K562 (cell line): Measurements from ENCODE around the gene SPAG9. TPM values are rescaled to one million over a fixed set of nuclear protein-coding genes. Genes with fewer than 3 reads are reported as not detected.

Experiments
- ATAC-seq: fragments of 200-7000 bp; cut with Tn5 transposase; 3 replicates; pipeline ENCODE4 v1.9.1; 2020; ENCODE audit warnings: moderate library complexity
- BruUV-seq: library from RNA; stranded (reverse); fragments of 400-500 nt; replicated peaks from 2 replicates; lab custom pipeline; 2021; lab: Mats Ljungman, UMichigan
- CTCF ChIA-PET: fragments of 300-600 bp; formaldehyde crosslinking; extraction: SDS; loops from one replicate; lab custom pipeline; 2021; ENCODE audit warnings: low intra/inter-chr PET ratio; lab: Yijun Ruan, JAX
- POLR2A ChIA-PET: fragments of 300-600, 350-650 bp; sonication (Branson Sonifier 250); formaldehyde crosslinking; extraction: SDS; loops from one replicate; lab custom pipeline; 2021; ENCODE audit warnings: antibody characterized with exemption, inconsistent platforms; lab: Yijun Ruan, JAX
- DNase-seq, 4 experiments: peaks; one replicate each; pipeline versions ENCODE4 v3.0.0 to v3.0.0-alpha.2; 2011 to 2018; ENCODE audit warnings: low spot score in 3 of 4, mixed read lengths in 3 of 4; ENCODE audit errors: extremely low read depth in 1 of 4
- FAIRE-seq: peaks from 2 replicates; lab custom pipeline; 2011; peaks lifted over from hg19 to GRCh38; lab: Jason Lieb, UNC
- H2AFZ ChIP-seq: 2 replicates; pipeline ENCODE4 v1.6.0; 2011; ENCODE audit warnings: low read depth, low read length, control low read depth, inconsistent platforms
- H3K27ac ChIP-seq: fragments of 200-600 bp; 3 replicates; pipeline ENCODE4 v1.8.0; 2011; ENCODE audit warnings: low read depth, mild to moderate bottlenecking, control low read depth, inconsistent platforms, low read length, moderate library complexity, mixed read lengths; ENCODE audit errors: extremely low read depth
- H3K27me3 ChIP-seq, 2 experiments: fragments of 300-600 bp in 1 of 2; 2 replicates in 1 of 2; 3 replicates in 1 of 2; pipeline versions ENCODE4 v1.6.0 to v1.8.0; 2011; ENCODE audit warnings: inconsistent platforms in 2 of 2, low read length in 2 of 2, mild to moderate bottlenecking in 1 of 2, mixed read lengths in 1 of 2, moderate library complexity in 1 of 2; ENCODE audit not compliant: control insufficient read depth in 2 of 2, insufficient read depth in 2 of 2
- H3K36me3 ChIP-seq: fragments of 300-600 bp; 3 replicates; pipeline ENCODE4 v1.8.0; 2011; ENCODE audit warnings: mild to moderate bottlenecking, low read length, inconsistent platforms; ENCODE audit not compliant: control insufficient read depth, insufficient read depth
- H3K4me1 ChIP-seq, 2 experiments: fragments of 200-600 bp in 1 of 2; replicated peaks in 1 of 2; 2 replicates in 1 of 2; 3 replicates in 1 of 2; pipeline versions ENCODE4 v1.5.1 to v1.8.0; 2011; ENCODE audit warnings: inconsistent platforms in 2 of 2, low read length in 2 of 2, mild to moderate bottlenecking in 1 of 2, mixed read lengths in 1 of 2, moderate library complexity in 1 of 2; ENCODE audit not compliant: control insufficient read depth in 2 of 2, insufficient read depth in 2 of 2
- H3K4me2 ChIP-seq: 2 replicates; pipeline ENCODE4 v1.6.1; 2011; ENCODE audit warnings: low read length, control low read depth, inconsistent platforms, mixed read lengths; ENCODE audit not compliant: insufficient read depth
- H3K4me3 ChIP-seq: fragments of 200-600 bp; sonication (generic), shearing (Covaris generic); 2 replicates; pipeline ENCODE4 v1.5.1; 2016; ENCODE audit warnings: control low read depth, inconsistent platforms
- H3K79me2 ChIP-seq: fragments of 200-600 bp; 3 replicates; pipeline ENCODE4 v1.8.0; 2011; ENCODE audit warnings: low read length, inconsistent platforms; ENCODE audit not compliant: control insufficient read depth, insufficient read depth
- H3K9ac ChIP-seq, 2 experiments: 2 replicates each; pipeline versions ENCODE4 v1.6.0 to v1.6.1; 2011; ENCODE audit warnings: low read depth in 2 of 2, low read length in 2 of 2, control low read depth in 1 of 2, inconsistent platforms in 1 of 2, mild to moderate bottlenecking in 1 of 2, mixed read lengths in 1 of 2; ENCODE audit not compliant: insufficient read depth in 1 of 2
- H3K9me1 ChIP-seq: one replicate; pipeline ENCODE4 v1.6.0; 2011; ENCODE audit warnings: inconsistent platforms, mild to moderate bottlenecking, low read length, moderate library complexity; ENCODE audit not compliant: control insufficient read depth, insufficient read depth
- H3K9me3 ChIP-seq: replicated peaks from 2 replicates; pipeline ENCODE4 v1.5.1; 2011; ENCODE audit warnings: low read depth, low read length, inconsistent platforms; ENCODE audit not compliant: control insufficient read depth, insufficient read depth
- H4K20me1 ChIP-seq: replicated peaks from 2 replicates; pipeline ENCODE4 v1.6.1; 2011; ENCODE audit warnings: low read length, inconsistent platforms, mixed read lengths; ENCODE audit not compliant: control insufficient read depth, insufficient read depth
- CEBPB ChIP-seq: fragments of 450-650 bp; IDR thresholded peaks from 2 replicates; pipeline ENCODE4 v1.6.1; 2016; ENCODE audit warnings: missing genetic modification characterization, missing compliant biosample characterization
- CREB3L1 ChIP-seq: fragments of 450-650 bp; IDR thresholded peaks from 2 replicates; pipeline ENCODE4 v1.6.1; 2014; ENCODE audit warnings: low read depth, mild to moderate bottlenecking, moderate library complexity, borderline replicate concordance
- DACH1 ChIP-seq: fragments of 450-650 bp; IDR thresholded peaks from 2 replicates; pipeline ENCODE4 v1.6.1; 2018; ENCODE audit not compliant: partially characterized antibody
- E2F4 ChIP-seq: sonication (generic); formaldehyde crosslinking; IDR thresholded peaks from 2 replicates; pipeline ENCODE4 v1.8.0; 2022; ENCODE audit warnings: mild to moderate bottlenecking, low read depth, missing genetic modification reagents
- EGR1 ChIP-seq: fragments of 450-650 bp; conservative IDR thresholded peaks from 2 replicates; pipeline ENCODE4 v1.6.1; 2017; ENCODE audit warnings: mild to moderate bottlenecking
- FOXA3 ChIP-seq, 2 experiments: fragments of 450-650 bp in 1 of 2; sonication (generic) in 1 of 2; formaldehyde crosslinking; IDR thresholded peaks in 1 of 2; conservative IDR thresholded peaks in 1 of 2; 2 replicates each; pipeline versions ENCODE4 v1.4.0 to v1.8.0; 2020 to 2022; ENCODE audit warnings: mild to moderate bottlenecking in 2 of 2, missing genetic modification reagents in 1 of 2
- FOXJ2 ChIP-seq: fragments of 200-800 bp; sonication (Bioruptor generic); IDR thresholded peaks from 2 replicates; pipeline ENCODE4 v1.6.1; 2016; ENCODE audit warnings: missing genetic modification characterization, missing compliant biosample characterization
- GABPB2 ChIP-seq: fragments of 250-450 bp; sonication (Bioruptor Pico); conservative IDR thresholded peaks from 2 replicates; pipeline ENCODE4 v1.5.1; 2021; ENCODE audit warnings: mild to moderate bottlenecking
- GATAD2B ChIP-seq: fragments of 450-650 bp; IDR thresholded peaks from 2 replicates; pipeline ENCODE4 v1.6.1; 2017; ENCODE audit warnings: mild to moderate bottlenecking, borderline replicate concordance
- PKNOX1 ChIP-seq: fragments of 450-650 bp; IDR thresholded peaks from 2 replicates; pipeline ENCODE4 v1.6.1; 2016
- RBM39 ChIP-seq: fragments of 200-400 bp; formaldehyde crosslinking; optimal IDR thresholded peaks from 2 replicates; pipeline ENCODE3; 2018; ENCODE audit warnings: low read depth, low read length
- TOE1 ChIP-seq, 2 experiments: fragments of 450-650 bp in 1 of 2; sonication (generic) in 1 of 2; formaldehyde crosslinking in 1 of 2; IDR thresholded peaks; 2 replicates each; pipeline versions ENCODE4 v1.7.1 to v1.8.0; 2016 to 2022; ENCODE audit warnings: borderline replicate concordance in 2 of 2, mild to moderate bottlenecking in 2 of 2, antibody characterized with exemption in 1 of 2, inconsistent platforms in 1 of 2, low read depth in 1 of 2, missing genetic modification reagents in 1 of 2, moderate library complexity in 1 of 2
- YY1 ChIP-seq, 3 experiments: IDR thresholded peaks; 2 replicates each; pipeline ENCODE4 v1.6.1; 2011; ENCODE audit warnings: low read length in 2 of 3, mild to moderate bottlenecking in 2 of 3, moderate library complexity in 2 of 3, borderline replicate concordance in 1 of 3, control low read depth in 1 of 3, low read depth in 1 of 3; ENCODE audit not compliant: insufficient read depth in 3 of 3, insufficient replicate concordance in 2 of 3, control insufficient read depth in 1 of 3, insufficient read length in 1 of 3; ENCODE audit errors: extremely low read depth in 1 of 3
- ZC3H11A ChIP-seq: IDR thresholded peaks from 2 replicates; pipeline ENCODE4 v1.6.1; 2012; ENCODE audit warnings: low read depth, low read length, improper control_type of control experiment
- ZNF347 ChIP-seq: fragments of 450-650 bp; formaldehyde crosslinking; IDR thresholded peaks from 2 replicates; pipeline ENCODE4 v1.4.0; 2020; ENCODE audit warnings: low read depth, mild to moderate bottlenecking, moderate library complexity
- ZZZ3 ChIP-seq: fragments of 450-650 bp; IDR thresholded peaks from 2 replicates; pipeline ENCODE4 v1.6.1; 2016; ENCODE audit warnings: antibody characterized with exemption, mild to moderate bottlenecking, moderate library complexity
- WGBS: fragments of 100-300 bp; shearing (Covaris generic); methylation state at CpG from one replicate; pipeline ENCODE4 v1.1.6; 2016; ENCODE audit warnings: low coverage, mixed read lengths; ENCODE audit not compliant: insufficient coverage; ENCODE audit errors: missing lambda C conversion rate; 5-methylcytosine and 5-hydroxymethylcytosine counted together
- in situ Hi-C: fragments of 300-500 bp; cut with MboI; formaldehyde crosslinking; loops from 4 replicates; pipeline ENCODE4 v1.15.0; 2018; ENCODE audit warnings: inconsistent platforms, mixed read lengths
- intact Hi-C: fragments of 100-400 bp; cut with micrococcal nuclease; formaldehyde crosslinking; loops from 2 replicates; pipeline ENCODE4 v1.14.2; 2022
- polyA plus RNA-seq, 8 experiments: library from polyadenylated mRNA; depleted of rRNA in 4 of 8; stranded (reverse) in 5 of 8; unstranded in 3 of 8; fragments of >200 nt; fragmentation: Nextera tagmentation in 2 of 8; fragmentation: Illumina TruSeq in 1 of 8; extraction: Ambion mirVana in 2 of 8; extraction: Trizol in 1 of 8; gene quantifications; 2 replicates each; pipeline versions ENCODE4 v1.2.1 to v1.2.3, GENCODE V29; 2011 to 2014; ENCODE audit warnings: inconsistent platforms in 1 of 8, missing spikeins in 1 of 8
- total RNA-seq, 7 experiments: library from RNA; depleted of rRNA in 6 of 7; stranded (reverse); fragments of >200 nt in 6 of 7; fragmentation: Illumina TruSeq in 2 of 7; extraction: Trizol in 2 of 7; gene quantifications; 2 replicates each; pipeline versions ENCODE4 v1.2.1 to v1.2.3, GENCODE V29; 2011 to 2021; ENCODE audit warnings: low replicate concordance in 1 of 7

Gene SPAG9
- total and polyA plus RNA-seq, 9 of the 15 experiments (the other 6 are each of a cell fraction or from before 2014, with no cell fraction given), result 12.2 to 99.2 (median 58.2) TPM

- peaks cover 70% of the 10 kb centered on the region for H3K36me3 ChIP-seq
- FAIRE-seq (peak; percentile 63), ATAC-seq (no peak), DNase-seq (no peak)
- no peak overlapping the region; the same call in 1 of the 2 replicates for H2AFZ ChIP-seq
- H3K27ac ChIP-seq, result peak overlapping the region; percentile 92; the same call in 2 of the 3 replicates
- H4K20me1 ChIP-seq, result no peaks in the 10 kb centered on the region
- H3K27me3 ChIP-seq, result no peaks in the 10 kb centered on the region
- H3K4me2 ChIP-seq, result peak overlapping the region; percentile 99
- peak overlapping the region; percentile 97 to 98; a peak in 3 of 4 replicates for H3K9ac ChIP-seq
- in situ Hi-C loops, result no loop called here
- CTCF ChIA-PET, result interaction anchor here (1.6 kb wide), 1 partner anchor 164 kb away, joined by 4 read pairs; no protein-coding TSS in a partner anchor
- no peaks in the 10 kb centered on the region for H3K9me3 ChIP-seq
- 75% methylated on average over 16 of the region's 16 CpGs for WGBS
- peaks cover 42% of the 10 kb centered on the region for H3K79me2 ChIP-seq
- intact Hi-C loops, result loop anchor here (5.0 kb wide), 2 partner anchors 97 to 298 kb away; partner anchors contain the start of genes MBTD1, TOB1 and UTP18
- POLR2A ChIA-PET, result interaction anchor here (0.6 to 2.1 kb wide), 6 partner anchors 10 to 281 kb away, joined by 3 to 8 read pairs (median 4); partner anchors contain the start of gene NME1
- no TSS peak for BruUV-seq
- H3K4me3 ChIP-seq, result peak overlapping the region; percentile 94
- H3K4me1 ChIP-seq, result peaks cover 6 to 33% of the 10 kb centered on the region in 2 experiments; a peak in 4 of 5 replicates
- H3K9me1 ChIP-seq, result peaks cover 4% of the 10 kb centered on the region
- no peak for TF ChIP-seq ZNF347
- no peak for TF ChIP-seq TOE1 (IDR thresholded peaks at IDR 0.05; ENCODE audit: borderline replicate concordance)
- TF ChIP-seq TOE1 (CRISPR knock-in tag; IDR thresholded peaks at IDR 0.05; ENCODE audit: borderline replicate concordance, low read depth), result no peak
- no peak for TF ChIP-seq GATAD2B
- no peak for TF ChIP-seq FOXA3 (CRISPR knock-in tag; conservative IDR thresholded peaks at IDR 0.05 in 1 of 2, IDR thresholded peaks at IDR 0.05 in 1 of 2)
- TF ChIP-seq RBM39, result no peak
- TF ChIP-seq E2F4 (CRISPR knock-in tag), result no peak
- no peak for TF ChIP-seq FOXJ2 (tag)
- 0 out of 2 replicates have a peak, but pooled peaks have one; percentile 15 for TF ChIP-seq PKNOX1
- TF ChIP-seq ZC3H11A, result no peak
- no peak for TF ChIP-seq CEBPB (tag)
- peak in 1 of 3 experiments; percentile 0 for TF ChIP-seq YY1 (IDR thresholded peaks at IDR 0.05; ENCODE audit: borderline replicate concordance in 1 of 3, control insufficient read depth in 1 of 3, extremely low read depth in 1 of 3, insufficient read depth in 3 of 3, insufficient read length in 1 of 3, insufficient replicate concordance in 2 of 3, low read depth in 1 of 3, low read length in 2 of 3)
- no peak for TF ChIP-seq CREB3L1
- no peak for TF ChIP-seq ZZZ3
- TF ChIP-seq DACH1, result no peak
- TF ChIP-seq GABPB2, result no peak
- TF ChIP-seq EGR1, result no peak
Measured at GRCh38 chr17:51164911-51165679, 44.4 kb upstream of the SPAG9 start.
